ENCODE data around the gene ZSCAN1. TPM values are rescaled to one million over a fixed set of nuclear protein-coding genes. Genes with fewer than 3 reads are reported as not detected.

The ZSCAN1 gene
- total RNA-seq, 1 experiment from 2014 or later = 1.3 TPM

- Mint-ChIP-seq H3K4me3 (no peak overlapping the region), H3K27me3 (ENCODE audit: low read depth) (peaks cover 26% of the 10 kb centered on the region), H3K9me3 (peaks cover 35% of the 10 kb centered on the region), H3K27ac (no peak overlapping the region), H3K36me3 (peaks cover 29% of the 10 kb centered on the region), H3K4me1 (peaks cover 22% of the 10 kb centered on the region)
- ATAC-seq (no peak), DNase-seq (ENCODE audit: low spot score) (no peak)
- CTCF ChIA-PET = interaction anchor here (2.9 kb wide), 1 partner anchor 9 kb away, joined by 48 read pairs; no protein-coding TSS in a partner anchor
- POLR2A ChIA-PET = no interaction called here
- TF ChIP-seq ESRRA (CRISPR knock-in tag; IDR thresholded peaks at IDR 0.05; ENCODE audit: borderline replicate concordance) (no peak), USF2 (CRISPR knock-in tag; IDR thresholded peaks at IDR 0.05) (no peak), SMAD4 (CRISPR knock-in tag; IDR thresholded peaks at IDR 0.05) (no peak), ATF2 (CRISPR knock-in tag; IDR thresholded peaks at IDR 0.05; ENCODE audit: borderline replicate concordance, low read depth) (no peak), ZNF263 (CRISPR knock-in tag; IDR thresholded peaks at IDR 0.05; ENCODE audit: low read depth) (no peak), ZNF671 (CRISPR knock-in tag; IDR thresholded peaks at IDR 0.05) (no peak), CREB1 (CRISPR knock-in tag; IDR thresholded peaks at IDR 0.05) (no peak), E2F1 (CRISPR knock-in tag; IDR thresholded peaks at IDR 0.05) (no peak), CREM (CRISPR knock-in tag; IDR thresholded peaks at IDR 0.05) (no peak), ZNF423 (CRISPR knock-in tag; IDR thresholded peaks at IDR 0.05) (no peak), ARID4B (CRISPR knock-in tag; IDR thresholded peaks at IDR 0.05; ENCODE audit: borderline replicate concordance) (no peak), NFATC4 (CRISPR knock-in tag; IDR thresholded peaks at IDR 0.05) (no peak)
- TF ChIP-seq, protein P1, sequence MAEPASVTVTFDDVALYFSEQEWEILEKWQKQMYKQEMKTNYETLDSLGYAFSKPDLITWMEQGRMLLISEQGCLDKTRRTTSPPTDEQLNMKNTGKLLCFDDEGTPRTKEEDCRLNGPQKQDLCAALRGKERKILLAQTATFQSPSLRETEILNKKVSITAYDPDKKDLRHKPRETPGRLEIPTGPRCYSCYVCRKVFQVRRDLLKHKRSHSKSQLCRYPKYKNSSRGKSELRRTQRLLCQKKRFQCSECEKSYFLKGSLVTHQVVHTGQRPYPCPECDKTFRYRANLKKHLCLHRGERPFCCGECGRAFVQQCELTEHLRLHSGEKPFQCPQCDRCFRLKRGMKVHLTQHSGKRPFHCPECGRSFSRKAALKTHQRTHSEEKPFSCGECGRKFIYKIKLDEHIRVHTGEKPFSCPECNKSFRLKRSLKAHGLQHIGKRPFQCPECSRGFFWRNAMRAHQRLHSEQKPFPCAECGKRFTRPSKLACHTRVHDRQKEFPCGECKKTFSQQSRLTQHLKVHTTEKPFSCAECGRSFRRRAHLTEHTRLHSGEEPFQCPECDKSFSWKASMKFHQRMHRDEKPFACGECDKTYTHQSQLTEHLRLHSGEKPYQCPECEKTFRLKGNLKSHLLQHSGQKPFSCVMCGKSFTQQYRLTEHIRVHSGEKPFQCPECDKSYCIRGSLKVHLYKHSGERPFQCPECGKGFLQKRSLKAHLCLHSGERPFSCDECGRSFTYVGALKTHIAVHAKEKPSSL (CRISPR knock-in tag; conservative IDR thresholded peaks at IDR 0.05) = no peak
- TF ChIP-seq, protein P2, sequence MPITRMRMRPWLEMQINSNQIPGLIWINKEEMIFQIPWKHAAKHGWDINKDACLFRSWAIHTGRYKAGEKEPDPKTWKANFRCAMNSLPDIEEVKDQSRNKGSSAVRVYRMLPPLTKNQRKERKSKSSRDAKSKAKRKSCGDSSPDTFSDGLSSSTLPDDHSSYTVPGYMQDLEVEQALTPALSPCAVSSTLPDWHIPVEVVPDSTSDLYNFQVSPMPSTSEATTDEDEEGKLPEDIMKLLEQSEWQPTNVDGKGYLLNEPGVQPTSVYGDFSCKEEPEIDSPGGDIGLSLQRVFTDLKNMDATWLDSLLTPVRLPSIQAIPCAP (CRISPR knock-in tag; IDR thresholded peaks at IDR 0.05) = no peak
- TF ChIP-seq, protein P3, sequence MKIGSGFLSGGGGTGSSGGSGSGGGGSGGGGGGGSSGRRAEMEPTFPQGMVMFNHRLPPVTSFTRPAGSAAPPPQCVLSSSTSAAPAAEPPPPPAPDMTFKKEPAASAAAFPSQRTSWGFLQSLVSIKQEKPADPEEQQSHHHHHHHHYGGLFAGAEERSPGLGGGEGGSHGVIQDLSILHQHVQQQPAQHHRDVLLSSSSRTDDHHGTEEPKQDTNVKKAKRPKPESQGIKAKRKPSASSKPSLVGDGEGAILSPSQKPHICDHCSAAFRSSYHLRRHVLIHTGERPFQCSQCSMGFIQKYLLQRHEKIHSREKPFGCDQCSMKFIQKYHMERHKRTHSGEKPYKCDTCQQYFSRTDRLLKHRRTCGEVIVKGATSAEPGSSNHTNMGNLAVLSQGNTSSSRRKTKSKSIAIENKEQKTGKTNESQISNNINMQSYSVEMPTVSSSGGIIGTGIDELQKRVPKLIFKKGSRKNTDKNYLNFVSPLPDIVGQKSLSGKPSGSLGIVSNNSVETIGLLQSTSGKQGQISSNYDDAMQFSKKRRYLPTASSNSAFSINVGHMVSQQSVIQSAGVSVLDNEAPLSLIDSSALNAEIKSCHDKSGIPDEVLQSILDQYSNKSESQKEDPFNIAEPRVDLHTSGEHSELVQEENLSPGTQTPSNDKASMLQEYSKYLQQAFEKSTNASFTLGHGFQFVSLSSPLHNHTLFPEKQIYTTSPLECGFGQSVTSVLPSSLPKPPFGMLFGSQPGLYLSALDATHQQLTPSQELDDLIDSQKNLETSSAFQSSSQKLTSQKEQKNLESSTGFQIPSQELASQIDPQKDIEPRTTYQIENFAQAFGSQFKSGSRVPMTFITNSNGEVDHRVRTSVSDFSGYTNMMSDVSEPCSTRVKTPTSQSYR (CRISPR knock-in tag; IDR thresholded peaks at IDR 0.05) = no peak
- TF ChIP-seq, protein P4, sequence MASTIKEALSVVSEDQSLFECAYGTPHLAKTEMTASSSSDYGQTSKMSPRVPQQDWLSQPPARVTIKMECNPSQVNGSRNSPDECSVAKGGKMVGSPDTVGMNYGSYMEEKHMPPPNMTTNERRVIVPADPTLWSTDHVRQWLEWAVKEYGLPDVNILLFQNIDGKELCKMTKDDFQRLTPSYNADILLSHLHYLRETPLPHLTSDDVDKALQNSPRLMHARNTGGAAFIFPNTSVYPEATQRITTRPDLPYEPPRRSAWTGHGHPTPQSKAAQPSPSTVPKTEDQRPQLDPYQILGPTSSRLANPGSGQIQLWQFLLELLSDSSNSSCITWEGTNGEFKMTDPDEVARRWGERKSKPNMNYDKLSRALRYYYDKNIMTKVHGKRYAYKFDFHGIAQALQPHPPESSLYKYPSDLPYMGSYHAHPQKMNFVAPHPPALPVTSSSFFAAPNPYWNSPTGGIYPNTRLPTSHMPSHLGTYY (CRISPR knock-in tag; IDR thresholded peaks at IDR 0.05) = no peak
- TF ChIP-seq, protein P5, sequence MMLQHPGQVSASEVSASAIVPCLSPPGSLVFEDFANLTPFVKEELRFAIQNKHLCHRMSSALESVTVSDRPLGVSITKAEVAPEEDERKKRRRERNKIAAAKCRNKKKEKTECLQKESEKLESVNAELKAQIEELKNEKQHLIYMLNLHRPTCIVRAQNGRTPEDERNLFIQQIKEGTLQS (CRISPR knock-in tag; conservative IDR thresholded peaks at IDR 0.05) = no peak
These were observed 19.8 kb downstream of the ZSCAN1 start for GRCh38 chr19:58053480-58054156.
